NK-92 (cell line): ENCODE measurements around the gene ZNF385C.
"Not testable (repeated sequence)": the region's sequence is repeated elsewhere in the genome, so short reads cannot be mapped to it uniquely, and the experiment has no call there.

Experiments
- DNase-seq: peaks from one replicate; lab custom pipeline; 2025; ENCODE audit not compliant: unreplicated experiment; lab: John Stamatoyannopoulos, UW

The ZNF385C gene

DNA sequence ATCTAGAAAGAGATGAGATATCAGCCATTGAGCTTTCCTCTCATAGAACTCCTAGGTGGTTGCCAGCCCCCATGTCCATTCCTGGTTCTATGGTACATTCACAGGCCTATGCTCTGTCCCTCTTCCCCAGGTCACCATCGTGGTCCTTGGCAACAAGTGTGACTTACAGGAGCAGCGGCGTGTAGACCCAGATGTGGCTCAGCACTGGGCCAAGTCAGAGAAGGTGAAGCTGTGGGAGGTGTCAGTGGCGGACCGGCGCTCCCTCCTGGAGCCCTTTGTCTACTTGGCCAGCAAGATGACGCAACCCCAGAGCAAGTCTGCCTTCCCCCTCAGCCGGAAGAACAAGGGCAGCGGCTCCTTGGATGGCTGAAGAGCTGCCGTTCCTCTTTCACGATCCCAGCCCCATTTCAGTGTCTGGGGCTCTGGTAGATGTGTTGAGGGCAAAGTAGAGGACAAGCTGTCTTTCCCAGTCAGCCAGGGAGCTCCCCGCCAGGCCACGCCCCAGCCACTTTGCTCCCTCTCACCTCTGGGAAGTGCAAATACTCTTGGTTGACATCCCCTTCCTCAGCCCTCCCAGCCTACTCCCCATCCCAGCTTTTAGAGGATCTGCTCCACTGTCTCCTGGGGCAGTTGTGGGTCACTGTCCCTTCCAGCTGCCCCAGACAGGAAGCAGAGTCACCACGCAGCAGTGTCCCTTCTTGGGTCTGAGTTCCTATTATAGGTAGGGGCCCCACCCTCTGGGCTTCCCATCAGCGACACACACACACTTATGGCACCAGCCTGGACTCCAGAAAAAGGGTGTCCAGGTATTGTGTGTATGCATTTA, 74.5 kb downstream of the ZNF385C start:
- DNase-seq, result no peak

- not testable (repeated sequence) for DNase-seq
These were observed 77.4 kb downstream of the ZNF385C start for GRCh38 chr17:42020845-42021244.

- DNase-seq, result peak; percentile 46
These were observed 78.5 kb downstream of the ZNF385C start, which contains the start of gene NKIRAS2 for GRCh38 chr17:42019509-42020404. Gene NKIRAS2, plus strand, starts transcription at chr17:42020090. Its CDS starts 1,488 bp downstream, at chr17:42021578.

GRCh38 chr17:42018988-42019387, 79.3 kb downstream of the ZNF385C start:
- DNase-seq, result no peak

GRCh38 chr17:42018339-42018738, 79.9 kb downstream of the ZNF385C start:
- no peak for DNase-seq

GRCh38 chr17:42017866-42018200, 80.4 kb downstream of the ZNF385C start:
- DNase-seq, result no peak

GRCh38 chr17:42016941-42017865, 81.1 kb downstream of the ZNF385C start, which contains the start of gene DNAJC7:
Gene DNAJC7, minus strand, starts transcription at chr17:42017439. Its CDS starts 23 bp downstream, at chr17:42017416.
- DNase-seq, result no peak

DNA sequence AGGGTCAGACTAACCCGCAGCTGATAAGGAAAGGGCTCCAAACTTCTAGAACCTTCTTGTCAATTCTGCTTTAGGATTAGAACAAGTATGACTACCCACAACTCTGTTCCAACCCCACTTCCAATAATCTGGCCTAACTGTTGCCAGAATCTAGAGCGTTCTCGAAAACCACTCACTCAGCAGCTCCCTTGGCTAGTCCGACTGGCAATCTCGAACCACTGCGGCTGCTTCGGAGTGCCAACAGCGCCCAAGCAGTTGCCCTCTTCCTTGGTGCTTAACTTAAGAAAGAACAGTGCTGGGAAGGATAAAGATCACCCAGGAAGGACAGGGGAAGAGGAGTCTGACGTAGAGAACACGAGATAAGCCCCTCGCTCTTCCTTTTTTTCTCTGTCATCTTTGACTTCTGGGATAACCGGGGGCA, 81.9 kb downstream of the ZNF385C start:
- DNase-seq, result no peak

DNA sequence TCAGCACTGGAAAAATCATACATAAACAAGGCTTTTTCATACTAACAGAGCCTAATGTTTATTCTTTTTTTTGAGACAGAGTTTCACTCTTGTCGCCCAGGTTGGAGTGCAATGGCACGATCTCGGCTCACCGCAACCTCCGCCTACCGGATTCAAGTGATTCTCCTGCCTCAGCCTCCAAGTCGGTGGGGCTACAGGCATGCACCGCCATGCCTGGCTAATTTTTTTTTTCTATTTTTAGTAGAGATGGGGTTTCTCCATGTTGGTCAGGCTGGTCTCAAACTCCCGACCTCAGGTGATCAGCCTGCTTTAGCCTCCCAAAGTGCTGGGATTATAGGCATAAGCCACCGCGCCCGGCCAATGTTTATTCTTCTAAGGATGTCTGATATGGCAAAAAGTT, 84.5 kb downstream of the ZNF385C start:
- not testable (repeated sequence) for DNase-seq

- not testable (repeated sequence) for DNase-seq
These were observed 85.9 kb downstream of the ZNF385C start for GRCh38 chr17:42012363-42012762.

DNA sequence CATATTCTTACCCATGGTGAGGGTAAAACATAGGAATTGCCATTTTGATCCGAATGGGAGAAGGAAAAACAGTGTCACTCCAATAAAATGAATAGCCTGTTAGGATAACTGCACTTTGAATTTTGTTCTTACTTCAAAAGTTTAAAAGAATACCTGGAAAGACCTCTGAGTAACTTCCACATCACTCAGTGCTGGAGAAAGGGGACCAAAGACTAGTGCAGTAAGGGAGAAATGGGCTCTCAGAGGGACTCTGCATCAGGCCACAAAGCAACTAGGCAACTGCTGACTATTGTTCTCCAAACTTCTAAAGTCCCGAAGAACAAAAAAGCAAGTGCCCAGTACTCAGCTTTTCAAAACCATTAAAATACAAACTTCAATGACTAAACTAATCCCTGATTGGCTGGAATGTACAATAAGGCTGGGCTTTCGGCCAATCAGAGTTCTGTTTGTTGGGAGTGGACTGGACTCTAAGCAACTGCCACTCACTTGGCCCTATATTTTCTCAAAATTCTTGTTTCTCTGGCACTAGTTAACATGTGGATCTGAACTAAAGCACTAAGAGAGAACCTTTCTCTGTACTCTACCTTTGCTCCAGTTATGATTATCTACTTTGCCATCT, 87.3 kb downstream of the ZNF385C start:
- DNase-seq, result no peak

DNA sequence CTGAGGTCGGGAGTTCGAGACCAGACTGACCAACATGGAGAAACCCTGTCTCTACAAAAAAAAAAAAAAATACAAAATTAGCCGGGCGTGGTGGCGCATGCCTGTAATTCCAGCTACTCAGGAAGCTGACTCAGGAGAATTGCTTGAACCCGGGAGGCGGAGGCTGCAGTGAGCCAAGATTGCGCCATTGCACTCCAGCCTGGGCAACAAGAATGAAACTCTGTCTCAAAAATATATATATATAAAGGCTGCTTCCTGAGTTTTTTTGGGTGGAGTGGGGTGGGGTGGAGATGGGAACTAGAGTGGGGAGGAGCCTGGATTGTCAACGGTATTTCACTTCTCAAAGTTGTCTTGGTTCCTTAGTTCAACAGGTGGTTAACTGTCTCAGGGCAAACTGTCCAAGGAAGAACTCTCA, 88.0 kb downstream of the ZNF385C start:
- not testable (repeated sequence) for DNase-seq

GRCh38 chr17:42009170-42009569, 89.1 kb downstream of the ZNF385C start:
- no peak for DNase-seq

GRCh38 chr17:42005166-42005565, 93.1 kb downstream of the ZNF385C start:
- no peak for DNase-seq

- DNase-seq, result no peak
These were observed 95.4 kb downstream of the ZNF385C start for GRCh38 chr17:42002792-42003301.

DNA sequence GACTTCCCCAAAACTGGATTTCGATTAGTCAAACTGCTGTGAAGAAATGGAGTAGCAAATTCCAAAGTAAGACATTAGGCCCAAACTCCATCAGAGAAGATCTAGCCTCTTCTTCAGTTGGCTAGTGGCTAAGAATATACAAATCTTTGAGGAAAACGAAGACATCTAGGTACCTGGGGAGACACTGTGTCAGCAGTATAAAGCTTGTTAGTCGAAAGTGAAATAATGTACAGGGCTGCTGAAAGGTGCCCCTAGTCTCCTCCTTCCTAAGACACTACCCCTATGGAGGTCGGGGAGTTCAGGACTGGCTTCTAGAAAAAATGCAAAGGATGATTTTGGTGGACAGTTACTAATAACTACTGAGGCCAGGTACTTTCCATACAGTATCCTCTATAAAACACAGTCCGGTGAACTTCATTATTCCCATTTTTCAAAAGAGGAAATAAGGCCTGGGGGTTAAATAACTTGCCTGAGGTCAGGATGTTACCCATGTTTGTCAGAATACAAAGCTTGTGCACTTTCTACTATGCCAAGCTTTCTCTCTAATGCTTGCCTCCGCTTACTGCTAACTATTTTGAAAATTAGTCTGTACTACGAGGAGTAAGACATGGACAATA, 96.0 kb downstream of the ZNF385C start:
- no peak for DNase-seq

GRCh38 chr17:42001729-42002128, 96.5 kb downstream of the ZNF385C start:
- DNase-seq, result no peak

DNA sequence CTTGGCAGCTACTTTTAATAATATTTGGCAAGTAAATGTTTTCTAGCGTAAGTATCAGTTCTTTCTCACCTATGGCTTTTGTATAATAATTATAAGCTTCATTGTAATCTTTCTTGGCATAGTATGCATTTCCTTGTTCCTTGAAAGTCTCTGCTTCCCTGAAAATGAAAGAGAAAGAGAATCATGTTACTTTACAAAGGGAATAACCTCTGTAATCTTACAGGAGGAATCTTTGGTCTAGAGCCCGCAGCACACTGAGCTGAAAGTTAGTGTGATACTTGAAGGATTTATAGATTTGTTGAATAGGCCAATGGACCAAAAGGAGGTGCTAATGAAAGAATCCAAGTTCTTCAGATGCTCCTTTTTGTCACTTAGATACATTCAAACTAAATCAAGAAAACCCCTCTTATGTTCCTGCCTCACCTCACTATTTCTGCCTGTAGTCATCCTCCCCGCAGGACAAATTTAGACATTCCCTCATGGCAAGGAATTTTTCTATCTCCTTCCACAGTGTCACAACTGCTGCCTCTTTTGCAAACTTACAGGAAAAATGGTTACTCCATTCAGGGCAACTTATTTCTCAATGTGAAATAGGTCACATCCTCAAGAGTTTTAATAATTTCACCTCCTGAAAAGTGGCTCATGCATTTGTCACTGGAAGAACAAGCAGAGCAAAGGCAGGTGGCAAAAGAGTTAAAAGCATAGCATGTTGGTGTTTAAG, 97.7 kb downstream of the ZNF385C start:
- DNase-seq, result no peak

DNA sequence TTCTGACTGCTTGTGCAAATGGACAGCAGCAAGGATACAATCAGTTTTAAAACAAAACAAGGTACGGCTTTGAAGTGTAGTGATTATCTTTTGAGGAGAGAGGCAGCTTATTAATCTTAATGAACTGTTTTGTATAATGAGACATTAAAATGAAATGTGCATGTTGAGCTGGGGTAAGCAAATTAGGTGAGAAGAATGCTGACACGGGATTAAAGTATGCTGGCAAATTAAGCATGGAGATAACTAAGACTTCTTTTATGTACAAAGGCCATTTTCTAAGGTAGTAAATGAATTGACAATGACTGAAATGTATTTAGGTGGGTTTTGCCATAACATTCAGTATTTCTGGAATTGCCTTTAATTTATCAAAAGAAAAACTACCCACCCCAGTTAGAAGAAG, 99.8 kb downstream of the ZNF385C start:
- DNase-seq, result no peak
